OCI-LY7 (cell line): ENCODE measurements around the gene FZD1. TPM values are rescaled to one million over a fixed set of nuclear protein-coding genes. Genes with fewer than 3 reads are reported as not detected.

Experiments used
- BruUV-seq: library from RNA; stranded (reverse); fragments of 400-500 nt; replicated peaks from 2 replicates; lab custom pipeline; 2021; lab: Mats Ljungman, UMichigan
- CTCF ChIA-PET: fragments of 300-600 bp; sonication (Branson Sonifier 250); formaldehyde crosslinking; loops from one replicate; lab custom pipeline; 2022; ENCODE audit warnings: antibody characterized with exemption; ENCODE audit not compliant: unreplicated experiment; lab: Charles Lee
- POLR2A ChIA-PET: fragments of 300-600 bp; sonication (Branson Sonifier 250); formaldehyde crosslinking; loops from one replicate; lab custom pipeline; 2022; ENCODE audit warnings: antibody characterized with exemption; lab: Charles Lee
- DNase-seq: peaks from one replicate; pipeline ENCODE4 v3.0.0-alpha.2; 2015; ENCODE audit warnings: low spot score
- H2AFZ ChIP-seq: fragments of 200-600 bp; sonication (generic), shearing (Covaris generic); 2 replicates; pipeline ENCODE4 v1.6.1; 2014; ENCODE audit warnings: mild to moderate bottlenecking, antibody characterized with exemption, low read length, moderate library complexity
- H3K27ac ChIP-seq: fragments of 200-600 bp; sonication (generic); 2 replicates; pipeline ENCODE4 v1.5.1; 2014; ENCODE audit warnings: mixed run types, low read depth, mild to moderate bottlenecking, moderate library complexity, low read length, inconsistent platforms; ENCODE audit not compliant: poor library complexity, severe bottlenecking
- H3K36me3 ChIP-seq: fragments of 200-600 bp; sonication (generic); 2 replicates; pipeline ENCODE4 v1.6.1; 2014; ENCODE audit warnings: mild to moderate bottlenecking, antibody characterized with exemption, low read length, moderate library complexity, mixed read lengths; ENCODE audit not compliant: insufficient read depth
- H3K4me1 ChIP-seq: fragments of 200-600 bp; sonication (generic); 2 replicates; pipeline ENCODE4 v1.5.1; 2014; ENCODE audit warnings: mild to moderate bottlenecking, low read length; ENCODE audit not compliant: insufficient read depth, poor library complexity, severe bottlenecking
- H3K4me2 ChIP-seq: fragments of 200-600 bp; sonication (generic); 2 replicates; pipeline ENCODE4 v1.6.1; 2014; ENCODE audit warnings: mild to moderate bottlenecking, low read length
- H3K4me3 ChIP-seq: fragments of 200-600 bp; sonication (generic); 2 replicates; pipeline ENCODE4 v1.5.1; 2014; ENCODE audit warnings: mild to moderate bottlenecking, low read depth, low read length; ENCODE audit not compliant: poor library complexity, severe bottlenecking
- H3K79me2 ChIP-seq: fragments of 200-600 bp; sonication (generic); 2 replicates; pipeline ENCODE4 v1.6.1; 2016; ENCODE audit warnings: low read depth, mild to moderate bottlenecking, low read length, moderate library complexity, mixed read lengths; ENCODE audit not compliant: insufficient read depth
- H3K9me2 ChIP-seq: fragments of 200-600 bp; sonication (generic); 2 replicates; pipeline ENCODE4 v1.6.1; 2016; ENCODE audit warnings: mild to moderate bottlenecking, low read length, mixed read lengths; ENCODE audit not compliant: insufficient read depth
- H3K9me3 ChIP-seq: fragments of 200-600 bp; sonication (generic); 2 replicates; pipeline ENCODE4 v1.6.1; 2014; ENCODE audit warnings: mild to moderate bottlenecking, mixed run types, low read length, mixed read lengths
- H4K20me1 ChIP-seq: fragments of 200-600 bp; sonication (generic); 2 replicates; pipeline ENCODE4 v1.6.1; 2014; ENCODE audit warnings: mild to moderate bottlenecking, antibody characterized with exemption, low read length, moderate library complexity, mixed read lengths; ENCODE audit not compliant: insufficient read depth
- EZH2phosphoT487 ChIP-seq: fragments of 200-600 bp; sonication (generic); IDR thresholded peaks from 2 replicates; pipeline ENCODE4 v1.6.1; 2018; ENCODE audit warnings: low read depth, borderline replicate concordance, mild to moderate bottlenecking, mixed run types, antibody characterized with exemption, low read length, moderate library complexity, mixed read lengths
- intact Hi-C: fragments of 100-400 bp; cut with micrococcal nuclease; formaldehyde crosslinking; loops from one replicate; pipeline ENCODE4 v1.10.0; 2022; ENCODE audit not compliant: unreplicated experiment
- total RNA-seq, 2 experiments: library from RNA; depleted of rRNA in 1 of 2; stranded (reverse); fragments of >200 nt in 1 of 2; shearing (Covaris generic) in 1 of 2; gene quantifications; 2 replicates each; pipeline ENCODE4 v1.2.3, GENCODE V29; 2014 to 2022
- TF ChIP-seq, protein P1 (sequence below): fragments of 200-600 bp; sonication (generic); conservative IDR thresholded peaks from 2 replicates; pipeline ENCODE4 v1.5.1; 2014; ENCODE audit warnings: mild to moderate bottlenecking, antibody characterized with exemption, low read length, moderate library complexity, mixed read lengths

FZD1 gene
- total RNA-seq, 2 experiments from 2014 or later: 1.3 to 2.4 TPM

GRCh38 chr7:91239171-91239604, 25.0 kb upstream of the FZD1 start:
- intact Hi-C loops: no loop called here
- BruUV-seq: no TSS peak
- no peaks in the 10 kb centered on the region for H3K9me2 ChIP-seq
- H3K4me3 ChIP-seq: no peak overlapping the region
- no peaks in the 10 kb centered on the region for H3K4me1 ChIP-seq
- no peaks in the 10 kb centered on the region for H3K9me3 ChIP-seq
- no peaks in the 10 kb centered on the region for H3K79me2 ChIP-seq
- no peaks in the 10 kb centered on the region for H4K20me1 ChIP-seq
- no peaks in the 10 kb centered on the region for H3K36me3 ChIP-seq
- no peak overlapping the region for H2AFZ ChIP-seq
- no peak overlapping the region for H3K27ac ChIP-seq
- ChIA-PET CTCF (no interaction called here), POLR2A (interaction anchor here (1.9 kb wide), 1 partner anchor 11 kb away, joined by 7 read pairs; no protein-coding TSS in a partner anchor)
- no peak for DNase-seq
- no peak for TF ChIP-seq EZH2phosphoT487
- TF ChIP-seq, protein P1, sequence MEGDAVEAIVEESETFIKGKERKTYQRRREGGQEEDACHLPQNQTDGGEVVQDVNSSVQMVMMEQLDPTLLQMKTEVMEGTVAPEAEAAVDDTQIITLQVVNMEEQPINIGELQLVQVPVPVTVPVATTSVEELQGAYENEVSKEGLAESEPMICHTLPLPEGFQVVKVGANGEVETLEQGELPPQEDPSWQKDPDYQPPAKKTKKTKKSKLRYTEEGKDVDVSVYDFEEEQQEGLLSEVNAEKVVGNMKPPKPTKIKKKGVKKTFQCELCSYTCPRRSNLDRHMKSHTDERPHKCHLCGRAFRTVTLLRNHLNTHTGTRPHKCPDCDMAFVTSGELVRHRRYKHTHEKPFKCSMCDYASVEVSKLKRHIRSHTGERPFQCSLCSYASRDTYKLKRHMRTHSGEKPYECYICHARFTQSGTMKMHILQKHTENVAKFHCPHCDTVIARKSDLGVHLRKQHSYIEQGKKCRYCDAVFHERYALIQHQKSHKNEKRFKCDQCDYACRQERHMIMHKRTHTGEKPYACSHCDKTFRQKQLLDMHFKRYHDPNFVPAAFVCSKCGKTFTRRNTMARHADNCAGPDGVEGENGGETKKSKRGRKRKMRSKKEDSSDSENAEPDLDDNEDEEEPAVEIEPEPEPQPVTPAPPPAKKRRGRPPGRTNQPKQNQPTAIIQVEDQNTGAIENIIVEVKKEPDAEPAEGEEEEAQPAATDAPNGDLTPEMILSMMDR: no peak
- no peak overlapping the region for H3K4me2 ChIP-seq

- Histone ChIP-seq H3K9me2 (no peaks in the 10 kb centered on the region), H3K27ac (no peak overlapping the region), H3K4me1 (no peaks in the 10 kb centered on the region), H2AFZ (no peak overlapping the region), H4K20me1 (no peaks in the 10 kb centered on the region), H3K36me3 (no peaks in the 10 kb centered on the region), H3K79me2 (no peaks in the 10 kb centered on the region), H3K4me2 (no peak overlapping the region), H3K4me3 (no peak overlapping the region), H3K9me3 (no peaks in the 10 kb centered on the region)
- no TSS peak for BruUV-seq
- CTCF ChIA-PET: no interaction called here
- TF ChIP-seq, protein P1: no peak
- TF ChIP-seq EZH2phosphoT487: no peak
- POLR2A ChIA-PET: interaction anchor here (0.8 to 1.9 kb wide), 3 partner anchors 9 to 38 kb away, joined by 3 to 7 read pairs (median 4); no protein-coding TSS in a partner anchor
- intact Hi-C loops: no loop called here
- DNase-seq: no peak
Observed at GRCh38 chr7:91239772-91240171, 24.5 kb upstream of the FZD1 start.

DNA sequence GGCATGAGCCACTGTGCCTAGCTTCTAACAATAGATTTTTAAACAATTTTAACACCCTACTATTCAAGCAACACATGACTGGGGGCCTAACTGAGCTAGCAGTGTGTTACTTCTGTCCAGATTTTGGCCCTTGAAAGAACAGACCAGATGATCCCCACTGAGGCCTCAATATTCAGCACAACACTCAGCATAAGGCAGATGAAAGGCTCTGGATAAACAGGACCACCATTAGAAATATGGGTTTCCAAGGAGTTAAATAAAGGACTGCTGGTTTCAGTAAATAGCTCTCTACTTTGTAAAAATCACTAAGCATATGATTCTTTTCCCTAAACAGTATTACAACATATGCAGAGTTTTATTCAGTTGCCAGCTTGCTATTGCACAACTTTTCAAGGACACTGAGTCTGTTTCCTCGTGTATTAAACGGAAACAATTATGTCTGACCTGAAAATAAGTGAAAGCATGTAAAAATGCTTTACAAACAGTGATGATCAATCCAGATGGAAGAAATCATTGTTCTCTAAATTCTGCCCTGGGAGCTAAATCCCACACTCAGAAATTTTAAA, 23.8 kb upstream of the FZD1 start:
- no peak overlapping the region for H2AFZ ChIP-seq
- intact Hi-C loops: no loop called here

More for the DNA sequence above, 23.8 kb upstream of the FZD1 start:
- Histone ChIP-seq H3K4me3 (no peak overlapping the region), H4K20me1 (no peaks in the 10 kb centered on the region), H3K4me1 (no peaks in the 10 kb centered on the region), H3K79me2 (no peaks in the 10 kb centered on the region), H3K4me2 (no peak overlapping the region), H3K9me2 (no peaks in the 10 kb centered on the region), H3K36me3 (no peaks in the 10 kb centered on the region), H3K27ac (no peak overlapping the region), H3K9me3 (no peaks in the 10 kb centered on the region)
- ChIA-PET CTCF (no interaction called here), POLR2A (interaction anchor here (0.8 to 0.9 kb wide), 2 partner anchors 10 to 38 kb away, joined by 3 to 4 read pairs; no protein-coding TSS in a partner anchor)
- no peak for TF ChIP-seq EZH2phosphoT487
- TF ChIP-seq, protein P1: no peak
- DNase-seq: no peak
- BruUV-seq: no TSS peak
